NCI-H1092 (cell line): Measurements from ENCODE around the gene TSPAN11.

Experiments
- DNase-seq: peaks from one replicate; lab custom pipeline; 2025; lab: John Stamatoyannopoulos, UW

Gene TSPAN11

GRCh38 chr12:30959778-30960177, 33.2 kb downstream of the TSPAN11 start:
- DNase-seq: no peak

DNA sequence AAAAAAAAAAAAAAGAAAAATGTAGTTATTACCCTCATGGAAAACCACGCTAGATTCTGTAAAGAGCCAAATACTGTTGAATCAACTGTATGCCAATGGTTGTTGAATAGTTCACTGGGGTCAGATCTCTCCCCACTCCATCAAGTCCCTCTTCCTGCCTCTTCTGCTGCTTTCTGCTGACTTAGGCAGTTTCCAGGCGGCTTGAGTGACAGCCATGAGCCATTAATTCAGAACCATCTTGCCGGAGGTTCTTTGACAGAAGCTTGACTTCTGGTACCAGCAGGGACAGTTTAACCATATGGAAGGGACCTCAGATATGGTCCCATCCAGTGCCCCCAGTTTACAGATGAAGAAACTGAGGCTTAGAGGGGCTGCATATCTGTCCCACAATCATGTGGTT, 34.5 kb downstream of the TSPAN11 start:
- no peak for DNase-seq

DNA sequence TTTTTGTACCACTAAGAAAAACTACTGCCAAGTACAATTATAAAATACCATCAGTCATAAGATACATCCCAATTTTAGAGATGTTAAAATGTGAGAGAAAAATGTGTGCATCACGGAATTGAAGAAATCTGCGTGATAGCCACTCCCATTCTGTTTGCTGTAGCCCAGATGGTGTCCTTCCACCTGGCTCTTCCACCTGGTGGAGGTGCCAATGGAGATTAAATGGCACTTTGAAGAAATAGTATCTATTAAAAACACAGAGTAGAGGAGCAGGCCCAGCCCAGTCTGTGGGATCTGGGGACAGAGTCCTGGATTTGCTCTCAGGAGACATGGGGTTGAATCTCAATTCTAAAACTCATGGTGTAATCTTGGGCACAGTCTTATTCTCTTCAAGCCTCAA, 35.5 kb downstream of the TSPAN11 start:
- DNase-seq: no peak

GRCh38 chr12:30963709-30964564, 37.4 kb downstream of the TSPAN11 start:
- DNase-seq: no peak

DNA sequence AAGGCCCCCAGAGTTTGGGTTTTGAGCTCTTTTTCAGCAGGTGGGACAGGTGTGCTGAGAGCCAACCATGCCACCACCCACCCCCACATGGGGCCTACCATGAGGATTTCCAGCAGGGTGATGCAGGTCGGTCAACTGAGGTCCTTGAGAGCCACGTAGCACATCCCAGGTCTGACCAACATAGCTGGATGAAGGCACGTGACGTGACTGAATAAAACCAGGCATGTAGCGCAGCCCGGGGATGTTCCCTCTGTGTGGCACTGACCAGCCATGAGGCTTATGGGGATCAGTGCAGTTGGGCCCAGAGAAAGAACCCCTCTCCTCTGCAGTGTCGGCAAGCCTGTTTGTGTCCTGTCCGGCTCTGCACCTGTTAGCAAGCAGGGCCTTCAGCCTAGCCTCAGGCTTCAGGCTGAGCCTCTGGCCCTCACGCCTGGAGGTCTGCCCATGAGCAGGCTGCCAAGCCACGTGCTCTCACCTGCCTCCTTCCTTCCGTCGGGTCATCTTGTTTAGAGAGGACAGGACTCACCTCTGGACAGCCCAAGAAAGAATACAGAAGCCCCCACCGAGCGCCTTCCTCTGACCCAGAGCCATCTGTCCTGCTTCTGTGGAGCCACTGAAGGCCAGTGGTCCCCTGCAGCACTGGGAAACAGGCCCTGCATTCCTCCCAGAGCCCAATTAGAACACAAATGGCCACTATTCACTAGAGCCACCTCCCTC, 38.5 kb downstream of the TSPAN11 start:
- no peak for DNase-seq

- DNase-seq: no peak
Observed at GRCh38 chr12:30965613-30965985, 39.1 kb downstream of the TSPAN11 start.

- DNase-seq: no peak
Observed at GRCh38 chr12:30967026-30967425, 40.5 kb downstream of the TSPAN11 start.

DNA sequence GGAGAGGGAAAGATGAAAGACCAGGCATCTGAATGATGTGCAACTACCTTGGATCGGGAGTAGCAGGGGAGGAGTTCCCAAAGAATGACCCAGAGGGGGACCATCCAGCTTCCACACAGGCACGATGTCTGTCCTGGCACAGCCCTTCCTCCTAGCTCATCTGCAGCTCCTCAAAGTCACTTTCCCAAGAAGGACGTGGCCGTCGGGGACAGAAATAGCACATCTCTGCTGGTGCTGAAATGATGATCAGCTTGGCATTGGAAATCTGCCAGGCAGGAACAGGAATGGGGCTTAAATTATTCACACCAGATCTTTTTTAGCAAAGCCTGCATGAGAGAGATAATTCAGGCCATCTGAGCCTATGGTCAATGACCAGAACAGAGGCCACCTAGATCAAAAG, 41.7 kb downstream of the TSPAN11 start:
- DNase-seq: no peak

- no peak for DNase-seq
Observed at GRCh38 chr12:30969006-30969405, 42.5 kb downstream of the TSPAN11 start.

DNA sequence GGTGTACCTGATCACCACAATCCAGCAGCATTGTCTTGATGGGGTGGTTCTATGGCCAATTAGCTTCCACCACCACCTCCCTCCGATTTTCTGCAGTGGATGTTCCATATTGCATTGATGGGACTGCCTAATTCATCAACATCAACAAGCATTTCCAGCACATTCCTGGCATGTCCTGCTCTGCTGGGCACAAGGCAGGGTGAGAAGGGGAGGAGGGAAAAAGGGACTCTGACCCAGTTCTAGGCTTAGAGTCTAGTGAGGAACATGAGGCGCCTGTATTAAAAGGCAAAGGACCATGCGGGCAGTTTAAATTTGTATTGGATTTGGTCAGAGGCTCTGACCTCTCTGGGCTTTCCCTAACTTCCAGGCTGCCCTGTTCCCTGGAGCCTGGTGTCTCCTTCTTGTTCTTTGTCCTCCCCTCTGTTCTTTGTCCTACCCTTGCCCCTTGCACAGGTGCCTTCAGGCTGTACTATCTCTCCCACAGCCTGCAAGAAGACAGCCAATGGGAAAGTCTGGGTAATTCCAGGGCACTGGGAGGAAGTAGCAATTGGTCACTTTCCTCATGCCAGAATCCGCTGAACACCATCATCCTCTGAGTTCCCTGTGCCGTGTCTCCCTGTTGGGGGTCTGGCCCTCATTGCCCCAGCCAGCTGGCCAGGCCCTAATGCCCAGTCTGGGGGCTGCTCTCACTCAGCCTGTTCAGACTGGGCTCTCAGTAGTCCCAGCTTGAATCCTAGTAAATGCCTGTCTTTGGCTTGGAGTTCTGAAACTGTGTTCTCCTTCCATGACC, 43.3 kb downstream of the TSPAN11 start:
- DNase-seq: no peak

- DNase-seq: no peak
Observed at GRCh38 chr12:30970559-30971197, 44.1 kb downstream of the TSPAN11 start.

DNA sequence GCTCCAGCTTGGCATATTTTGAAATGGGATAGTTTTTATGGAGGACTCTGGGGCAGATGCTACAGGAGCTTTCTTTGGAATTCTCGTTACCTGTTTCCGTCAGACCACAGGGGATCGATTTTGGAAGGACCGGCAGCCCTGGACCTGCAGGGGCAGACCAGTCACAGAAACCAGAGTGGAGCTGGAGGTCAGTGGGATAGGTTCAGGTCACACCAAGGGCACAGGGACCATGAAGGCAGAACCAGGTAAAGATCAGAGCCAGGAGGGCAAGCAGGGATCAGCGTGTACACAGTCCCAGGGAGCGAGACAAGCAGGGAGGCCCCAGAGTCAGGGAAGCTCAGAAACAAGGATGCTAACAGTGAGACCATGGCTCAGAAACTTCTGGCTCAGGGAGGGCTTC, 45.5 kb downstream of the TSPAN11 start:
- DNase-seq: no peak

DNA sequence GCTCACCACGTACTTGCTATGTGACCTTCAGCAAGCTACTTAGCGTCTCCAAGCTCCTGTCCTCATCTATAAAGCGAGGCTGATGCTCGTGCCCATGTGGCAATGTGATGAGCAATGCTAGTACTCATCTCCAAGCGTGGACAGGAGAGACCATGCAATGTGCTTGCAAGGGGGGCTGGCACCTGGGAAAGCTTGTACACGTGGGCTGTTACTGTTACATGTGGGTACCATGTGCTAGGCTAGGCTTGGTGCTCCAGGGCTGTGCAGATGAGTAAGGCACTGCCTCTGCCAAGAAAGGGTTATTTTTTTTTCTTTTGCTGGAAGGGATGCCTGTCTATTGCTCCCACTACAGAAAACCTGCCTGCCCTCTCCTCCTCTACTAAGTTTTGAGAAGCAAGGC, 46.6 kb downstream of the TSPAN11 start:
- DNase-seq: no peak

DNA sequence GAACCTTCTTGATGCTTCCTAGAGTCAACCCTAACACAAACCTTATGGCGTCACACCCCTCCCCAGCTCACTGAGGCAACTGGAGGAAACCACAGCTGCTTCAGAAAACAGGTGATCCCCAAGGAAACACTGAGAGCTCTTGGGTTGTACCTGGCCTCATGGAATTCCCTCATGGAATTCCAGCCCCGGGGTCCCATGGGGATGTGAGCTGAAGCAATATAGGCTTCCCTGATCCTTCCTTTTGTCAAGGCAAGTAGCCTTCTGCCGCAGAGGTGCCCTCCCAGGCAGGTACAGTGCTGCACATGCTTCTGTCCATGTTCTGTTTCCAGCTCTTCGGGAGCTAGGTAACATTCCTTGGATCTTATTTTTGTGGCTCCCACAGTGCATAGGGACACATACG, 47.3 kb downstream of the TSPAN11 start:
- no peak for DNase-seq

DNA sequence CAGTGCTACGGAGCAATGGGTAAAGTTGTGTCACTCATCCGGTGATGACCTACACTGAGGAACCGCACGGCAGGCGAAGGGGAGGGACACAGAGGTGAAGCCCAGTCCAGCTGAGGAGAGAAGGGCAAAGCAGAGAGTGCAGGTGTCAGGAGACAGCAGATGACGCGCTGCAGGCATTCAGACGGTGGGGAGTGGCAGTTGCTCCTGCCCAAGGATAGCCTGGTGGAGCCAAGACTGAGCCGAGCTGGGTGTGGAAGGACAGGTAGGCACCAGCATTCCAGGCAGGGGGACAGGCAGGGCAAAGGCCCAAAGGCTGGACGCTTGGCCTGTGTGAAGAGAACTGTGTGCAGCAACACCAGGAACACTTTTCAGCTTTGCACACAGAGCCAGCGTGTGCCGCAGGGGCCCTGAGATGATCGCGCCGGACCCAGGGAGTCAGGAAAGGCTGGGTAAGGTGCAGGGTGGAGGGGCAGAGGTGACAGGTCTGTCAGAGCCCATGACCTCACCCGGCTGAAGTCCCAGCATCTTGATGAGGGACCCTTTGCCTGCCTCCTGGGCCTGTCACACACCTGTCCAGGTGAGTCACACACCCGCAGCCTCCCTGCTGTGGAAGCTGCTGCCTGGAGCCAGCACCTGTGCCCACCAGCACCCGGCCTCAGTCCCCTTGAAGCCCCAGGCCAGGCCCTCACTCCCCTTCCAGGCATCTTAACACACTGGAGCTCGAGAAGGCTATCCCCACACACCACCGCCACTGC, 48.4 kb downstream of the TSPAN11 start:
- DNase-seq: no peak

DNA sequence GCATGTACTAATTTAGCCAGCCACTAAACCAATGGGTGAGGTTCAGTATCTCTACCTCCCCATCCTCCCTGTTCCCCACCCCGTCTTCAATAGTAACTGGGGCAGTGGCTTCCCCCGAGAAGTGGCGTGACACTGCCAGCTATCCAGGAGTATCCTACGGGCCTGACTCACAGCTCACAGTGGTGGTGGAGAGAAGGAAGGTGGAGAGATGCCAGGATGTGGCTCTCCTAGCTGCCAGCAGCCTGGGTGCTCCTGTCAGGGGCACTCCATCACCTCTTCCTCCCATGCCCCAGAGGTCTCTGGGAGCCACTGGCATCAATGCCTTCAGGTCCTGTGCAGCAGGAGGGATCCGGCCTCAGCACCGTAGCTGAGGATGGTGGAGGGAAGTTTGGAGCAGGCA, 49.0 kb downstream of the TSPAN11 start:
- no peak for DNase-seq

DNA sequence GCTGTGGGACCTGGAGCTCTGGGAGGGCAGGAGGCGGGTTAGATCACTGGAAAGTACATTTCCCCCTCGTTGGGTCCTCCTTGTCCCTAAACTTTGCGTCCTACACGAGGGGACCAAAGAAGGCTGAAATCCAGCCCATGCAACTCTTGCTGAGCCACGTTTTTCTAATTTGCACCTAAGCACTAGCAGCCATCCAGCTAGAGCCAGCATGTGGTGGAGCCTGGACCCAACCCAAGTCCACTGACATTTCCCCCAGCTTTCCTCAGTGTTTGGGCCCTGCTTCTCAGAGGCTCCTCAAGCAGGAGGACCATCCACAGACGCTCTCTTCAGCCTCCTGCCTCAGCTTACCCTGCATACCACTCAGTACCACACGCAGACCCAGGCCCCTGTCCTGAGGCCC, 49.7 kb downstream of the TSPAN11 start:
- no peak for DNase-seq

GRCh38 chr12:30977124-30977523, 50.6 kb downstream of the TSPAN11 start:
- no peak for DNase-seq

DNA sequence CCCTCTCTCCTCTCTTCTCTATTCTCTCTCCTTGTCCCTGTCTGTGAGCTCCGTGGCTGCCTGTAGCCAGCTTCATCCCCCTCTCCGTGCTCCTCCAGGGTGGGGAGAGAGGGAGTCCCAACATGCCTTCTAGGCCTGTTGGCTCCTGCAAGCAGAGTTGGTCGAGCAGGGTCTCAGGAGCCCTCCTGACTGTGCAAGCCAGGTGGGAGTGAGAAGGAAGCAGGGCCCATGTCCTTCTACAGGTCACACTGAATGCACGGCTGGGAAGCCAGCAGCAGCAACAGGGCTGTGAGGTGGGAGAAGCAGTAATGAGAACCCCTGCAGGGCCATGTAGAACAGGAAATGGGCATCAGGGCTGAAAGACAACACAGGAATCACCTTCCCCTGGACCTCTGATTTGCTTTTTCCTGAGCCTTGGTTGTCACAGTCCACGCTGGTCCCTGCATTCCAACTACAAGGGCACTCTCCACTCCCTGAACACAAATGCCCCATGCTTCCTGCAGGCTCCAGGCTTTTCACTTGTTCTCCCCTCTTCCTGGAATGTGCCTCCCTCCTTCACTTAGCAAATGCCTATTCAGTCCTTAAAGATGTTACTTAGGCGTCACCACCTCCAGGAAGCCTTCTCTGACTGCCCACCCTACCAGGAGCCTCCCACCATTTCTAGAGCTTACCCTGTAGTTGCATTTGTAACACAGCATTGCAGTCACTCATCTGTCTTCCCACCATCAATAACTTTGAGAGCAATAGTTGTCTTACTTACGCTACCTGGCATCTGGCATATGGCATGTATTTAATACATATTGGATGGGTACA, 51.2 kb downstream of the TSPAN11 start:
- DNase-seq: no peak

GRCh38 chr12:30978639-30979038, 52.1 kb downstream of the TSPAN11 start:
- no peak for DNase-seq
